ENCODE results near the gene TOE1.

GRCh38 chr1:45302505-45303150 is 37.3 kb upstream of the TOE1 start:
- TF ChIP-seq CTCF (IDR thresholded peaks at IDR 0.05) (no peak), POLR2A (IDR thresholded peaks at IDR 0.05) (no peak)

Data from upper lobe of left lung (tissue), 4 donors.